A549 (cell line): ENCODE data around the gene ALKBH2. TPM values are rescaled to one million over a fixed set of nuclear protein-coding genes. Genes with fewer than 3 reads are reported as not detected.

Experiments
- ATAC-seq, 2 experiments: fragments of 200-7000 bp in 1 of 2; fragments of >200 bp in 1 of 2; cut with Nextera tagmentation in 1 of 2; cut with Tn5 transposase in 1 of 2; 3 replicates each; pipeline versions ENCODE4 v1.8.0 to v1.9.1; 2018 to 2020; ENCODE audit warnings: mild to moderate bottlenecking in 1 of 2, moderate library complexity in 1 of 2
- CTCF ChIA-PET: fragments of 300-600 bp; sonication (Branson Sonifier 250); formaldehyde crosslinking; extraction: SDS; loops from one replicate; lab custom pipeline; 2021; ENCODE audit warnings: antibody characterized with exemption, inconsistent platforms; lab: Yijun Ruan, JAX
- POLR2A ChIA-PET: fragments of 350-600 bp; formaldehyde crosslinking; extraction: SDS; loops from one replicate; lab custom pipeline; 2021; ENCODE audit warnings: antibody characterized with exemption, inconsistent platforms; lab: Yijun Ruan, JAX
- DNase-seq, 2 experiments: peaks; one replicate each; pipeline versions ENCODE4 v3.0.0 to v3.0.0-alpha.2; 2011 to 2016; ENCODE audit warnings: low read depth in 1 of 2, low spot score in 1 of 2
- FAIRE-seq: peaks from 2 replicates; lab custom pipeline; 2011; peaks lifted over from hg19 to GRCh38; lab: Jason Lieb, UNC
- H3K27ac ChIP-seq, 2 experiments: fragments of >200 bp; sonication (Bioruptor Twin); formaldehyde crosslinking; 3 replicates each; pipeline ENCODE4 v1.5.1; 2016 to 2017
- H3K4me1 ChIP-seq: fragments of >200 bp; sonication (Bioruptor Twin); formaldehyde crosslinking; 3 replicates; pipeline ENCODE4 v1.6.1; 2016
- H3K4me2 ChIP-seq: fragments of >200 bp; sonication (Bioruptor Twin); formaldehyde crosslinking; 3 replicates; pipeline ENCODE4 v1.6.1; 2016
- H3K4me3 ChIP-seq: fragments of >200 bp; sonication (Bioruptor Twin); formaldehyde crosslinking; 3 replicates; pipeline ENCODE4 v1.5.1; 2016
- H3K9me3 ChIP-seq: fragments of >200 bp; sonication (Bioruptor Twin); formaldehyde crosslinking; 3 replicates; pipeline ENCODE4 v1.6.1; 2016
- ATOH8 ChIP-seq: fragments of 250-450 bp; sonication (Bioruptor Pico); IDR thresholded peaks from 2 replicates; pipeline ENCODE4 v1.5.0; 2020; ENCODE audit warnings: low read depth, mild to moderate bottlenecking, moderate library complexity
- BHLHE40 ChIP-seq: IDR thresholded peaks from 2 replicates; pipeline ENCODE4 v1.6.1; 2012; ENCODE audit warnings: low read depth, low read length, inconsistent platforms
- CBX2 ChIP-seq: fragments of 200-600 bp; sonication (generic); IDR thresholded peaks from 2 replicates; pipeline ENCODE4 v1.6.1; 2016; ENCODE audit warnings: low read depth, mild to moderate bottlenecking, borderline replicate concordance
- CEBPB ChIP-seq, 2 experiments: fragments of >200 bp in 1 of 2; sonication (Bioruptor Twin) in 1 of 2; formaldehyde crosslinking in 1 of 2; IDR thresholded peaks; 2 replicates each; pipeline ENCODE4 v1.6.1; 2012 to 2016
- EHMT2 ChIP-seq: fragments of 200-600 bp; sonication (generic); IDR thresholded peaks from 2 replicates; pipeline ENCODE4 v1.6.1; 2016; ENCODE audit warnings: antibody characterized with exemption, low read depth, mild to moderate bottlenecking, moderate library complexity
- FOSB ChIP-seq: fragments of 250-450 bp; sonication (Bioruptor Pico); IDR thresholded peaks from 2 replicates; pipeline ENCODE4 v1.5.0; 2020; ENCODE audit warnings: mild to moderate bottlenecking, moderate library complexity
- HDAC2 ChIP-seq: fragments of 200-600 bp; sonication (generic); IDR thresholded peaks from 2 replicates; pipeline ENCODE4 v1.6.1; 2016
- HOXB13 ChIP-seq: fragments of 250-450 bp; sonication (Bioruptor Pico); IDR thresholded peaks from 2 replicates; pipeline ENCODE4 v1.5.0; 2020; ENCODE audit warnings: low read depth, mild to moderate bottlenecking, moderate library complexity
- JUNB ChIP-seq: fragments of >200 bp; sonication (Bioruptor Twin); formaldehyde crosslinking; IDR thresholded peaks from 2 replicates; pipeline ENCODE4 v1.6.1; 2016
- MYC ChIP-seq: IDR thresholded peaks from 2 replicates; pipeline ENCODE4 v1.6.1; 2012; ENCODE audit warnings: mild to moderate bottlenecking, inconsistent platforms, low read length, improper control_type of control experiment, borderline replicate concordance
- NFE2L2 ChIP-seq: fragments of 150-350 bp; conservative IDR thresholded peaks from 2 replicates; pipeline ENCODE4 v1.6.1; 2014; ENCODE audit warnings: low read length
- TP53 ChIP-seq: fragments of 250-450 bp; sonication (Bioruptor Pico); IDR thresholded peaks from 2 replicates; pipeline ENCODE4 v1.5.0; 2021; ENCODE audit warnings: mild to moderate bottlenecking, moderate library complexity
- USF2 ChIP-seq: fragments of 450-650 bp; IDR thresholded peaks from 2 replicates; pipeline ENCODE4 v1.6.1; 2014; ENCODE audit warnings: antibody characterized with exemption
- ZNF302 ChIP-seq: fragments of 250-450 bp; sonication (Bioruptor Pico); IDR thresholded peaks from 2 replicates; pipeline ENCODE4 v1.9.0; 2021; ENCODE audit warnings: inconsistent platforms, mild to moderate bottlenecking, moderate library complexity
- ZSCAN20 ChIP-seq: fragments of 250-450 bp; sonication (Bioruptor Pico); IDR thresholded peaks from 2 replicates; pipeline ENCODE4 v1.8.0; 2022; ENCODE audit warnings: mild to moderate bottlenecking, moderate library complexity
- WGBS: methylation state at CpG from one replicate; pipeline ENCODE4 v1.1.6; 2017; ENCODE audit errors: missing lambda C conversion rate; 5-methylcytosine and 5-hydroxymethylcytosine counted together
- polyA plus RNA-seq, 4 experiments: library from polyadenylated mRNA; depleted of rRNA in 3 of 4; stranded (reverse); fragments of >200 nt; fragmentation: RNase III in 1 of 4; extraction: RNeasy Plus Mini Kit Qiagen cat#74134 plus additional on column Dnase treatment in 1 of 4; gene quantifications; 2 replicates in 3 of 4; 3 replicates in 1 of 4; pipeline ENCODE4 v1.2.3, GENCODE V29; 2011 to 2017
- TF ChIP-seq, protein P1 (sequence below): fragments of 150-350 bp; IDR thresholded peaks from 2 replicates; pipeline ENCODE4 v1.6.1; 2014; ENCODE audit warnings: low read depth, mild to moderate bottlenecking, low read length

The ALKBH2 gene
- polyA plus RNA-seq, 2 of the 4 experiments (the other 2 are of a cell fraction) = 53.9 to 57.7 TPM

DNA sequence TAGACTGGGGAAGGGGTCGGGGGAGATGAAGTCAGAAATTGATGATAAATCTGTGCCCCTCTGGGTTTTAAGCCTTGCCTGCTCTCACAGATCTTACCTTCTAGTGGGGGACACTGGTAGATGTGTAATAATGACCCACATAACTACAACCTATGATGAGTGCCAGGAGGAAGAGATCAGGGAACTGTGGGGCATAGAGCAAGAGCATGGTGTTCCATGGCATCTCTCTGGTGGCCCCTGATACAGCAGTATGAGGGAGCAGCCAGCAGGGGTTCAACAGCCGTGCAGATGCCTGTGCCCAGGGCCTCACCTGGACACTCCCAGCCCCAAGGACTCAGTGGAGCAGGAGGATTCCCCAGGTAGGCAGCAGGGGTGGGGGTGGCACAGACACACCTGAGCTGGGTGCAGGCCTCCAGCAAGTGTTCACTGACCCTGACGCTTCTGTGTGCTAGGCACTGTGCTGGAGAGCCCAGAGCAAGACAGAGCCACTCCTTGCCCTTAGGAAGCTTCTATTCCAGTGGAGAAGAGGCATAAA, 28.1 kb upstream of the ALKBH2 start:
- H3K4me3 ChIP-seq = no peak overlapping the region
- DNase-seq (no peak), ATAC-seq (peak in 1 of 2 experiments; percentile 26; a peak in 1 of 6 replicates), FAIRE-seq (no peak)
- no peaks in the 10 kb centered on the region for H3K9me3 ChIP-seq
- 70% methylated on average over 3 of the region's 3 CpGs for WGBS
- TF ChIP-seq ZNF302 (CRISPR knock-in tag) (no peak), ATOH8 (no peak), BHLHE40 (no peak), HDAC2 (no peak), USF2 (no peak), NFE2L2 (no peak), JUNB (no peak), FOSB (CRISPR knock-in tag) (no peak), HOXB13 (no peak), TP53 (CRISPR knock-in tag) (no peak), MYC (no peak)
- TF ChIP-seq, protein P1, sequence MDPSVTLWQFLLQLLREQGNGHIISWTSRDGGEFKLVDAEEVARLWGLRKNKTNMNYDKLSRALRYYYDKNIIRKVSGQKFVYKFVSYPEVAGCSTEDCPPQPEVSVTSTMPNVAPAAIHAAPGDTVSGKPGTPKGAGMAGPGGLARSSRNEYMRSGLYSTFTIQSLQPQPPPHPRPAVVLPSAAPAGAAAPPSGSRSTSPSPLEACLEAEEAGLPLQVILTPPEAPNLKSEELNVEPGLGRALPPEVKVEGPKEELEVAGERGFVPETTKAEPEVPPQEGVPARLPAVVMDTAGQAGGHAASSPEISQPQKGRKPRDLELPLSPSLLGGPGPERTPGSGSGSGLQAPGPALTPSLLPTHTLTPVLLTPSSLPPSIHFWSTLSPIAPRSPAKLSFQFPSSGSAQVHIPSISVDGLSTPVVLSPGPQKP = no peak
- CTCF ChIA-PET = interaction anchor here (0.9 to 3.8 kb wide), 5 partner anchors 10 to 272 kb away, joined by 3 to 29 read pairs (median 3); no protein-coding TSS in a partner anchor
- no peak overlapping the region for H3K4me2 ChIP-seq
- H3K27ac ChIP-seq = no peak overlapping the region
- H3K4me1 ChIP-seq = no peaks in the 10 kb centered on the region
- POLR2A ChIA-PET = no interaction called here

- no peak for TF ChIP-seq BHLHE40
- H3K27ac ChIP-seq = no peak overlapping the region
- no peaks in the 10 kb centered on the region for H3K9me3 ChIP-seq
- no peak for ATAC-seq
- FAIRE-seq = no peak
- no peak overlapping the region for H3K4me2 ChIP-seq
- H3K4me3 ChIP-seq = no peak overlapping the region
- POLR2A ChIA-PET = no interaction called here
- no peak for DNase-seq
- CTCF ChIA-PET = interaction anchor here (0.9 to 3.8 kb wide), 6 partner anchors 9 to 265 kb away, joined by 3 to 29 read pairs (median 5); no protein-coding TSS in a partner anchor
- whole genome bisulfite sequencing = 70% methylated on average over 4 of the region's 4 CpGs
- H3K4me1 ChIP-seq = no peaks in the 10 kb centered on the region; the same call in 2 of the 3 replicates
Observed at GRCh38 chr12:109120557-109120956, 27.3 kb upstream of the ALKBH2 start.

GRCh38 chr12:109120095-109120494, 26.8 kb upstream of the ALKBH2 start:
- Histone ChIP-seq H3K4me3 (no peak overlapping the region), H3K27ac (no peak overlapping the region), H3K9me3 (no peaks in the 10 kb centered on the region), H3K4me1 (no peaks in the 10 kb centered on the region; the same call in 2 of the 3 replicates), H3K4me2 (no peak overlapping the region)
- ATAC-seq (no peak), DNase-seq (no peak), FAIRE-seq (no peak)
- TF ChIP-seq HDAC2 = no peak
- TF ChIP-seq, protein P1 = no peak
- no peak for TF ChIP-seq CBX2
- no peak for TF ChIP-seq HOXB13
- no peak for TF ChIP-seq ZSCAN20
- TF ChIP-seq CEBPB (IDR thresholded peaks at IDR 0.05) = no peak
- no peak for TF ChIP-seq EHMT2
- POLR2A ChIA-PET = no interaction called here
- 69% methylated on average over 2 of the region's 2 CpGs for WGBS
- CTCF ChIA-PET = interaction anchor here (0.6 to 3.8 kb wide), 6 partner anchors 8 to 273 kb away, joined by 3 to 29 read pairs (median 6); no protein-coding TSS in a partner anchor
